ENCODE results near the gene ACACB. TPM values are rescaled to one million over a fixed set of nuclear protein-coding genes. Genes with fewer than 3 reads are reported as not detected.

Gene ACACB
- total RNA-seq (2014; rRNA removed): 2.2 and 2.3 TPM in 2 replicates
- 2.2 TPM for polyA plus RNA-seq (2012)

GRCh38 chr12:109115758-109116610 is at the start of gene ACACB:
TSS of gene ACACB (plus strand) at chr12:109116587. CDS start at chr12:109139406, 22,819 bp downstream.
- DNase-seq (ENCODE audit: low read depth): no peak

- DNase-seq (ENCODE audit: low read depth): no peak
Observed at GRCh38 chr12:109069307-109070271, 46.8 kb upstream of the ACACB start.

GRCh38 chr12:109074866-109075265 is 41.5 kb upstream of the ACACB start:
- DNase-seq (ENCODE audit: low read depth): no peak

GRCh38 chr12:109082751-109083150 is 33.6 kb upstream of the ACACB start:
- no peak for DNase-seq (ENCODE audit: low read depth)

GRCh38 chr12:109084425-109084824 is 32.0 kb upstream of the ACACB start:
- DNase-seq (ENCODE audit: low read depth): no peak

- DNase-seq (ENCODE audit: low read depth): no peak
Observed at GRCh38 chr12:109085590-109085989, 30.8 kb upstream of the ACACB start.

- no peak for DNase-seq (ENCODE audit: low read depth)
Observed at GRCh38 chr12:109087250-109087649, 29.1 kb upstream of the ACACB start.

GRCh38 chr12:109088818-109089217 is 27.6 kb upstream of the ACACB start:
- DNase-seq (ENCODE audit: low read depth): peak; percentile 56

- DNase-seq (ENCODE audit: low read depth): no peak
Observed at GRCh38 chr12:109089683-109090082, 26.7 kb upstream of the ACACB start.

GRCh38 chr12:109092497-109093021 is 23.8 kb upstream of the ACACB start:
- DNase-seq (ENCODE audit: low read depth): no peak

- DNase-seq (ENCODE audit: low read depth): peak; percentile 86
Observed at GRCh38 chr12:109093022-109093918, 23.1 kb upstream of the ACACB start, which contains the start of gene ALKBH2. TSS of gene ALKBH2 (minus strand) at chr12:109093472. CDS start at chr12:109092786, 686 bp downstream.

GRCh38 chr12:109097140-109097434 is 19.3 kb upstream of the ACACB start:
- no peak for DNase-seq (ENCODE audit: low read depth)

- DNase-seq (ENCODE audit: low read depth): peak; percentile 93
Observed at GRCh38 chr12:109097435-109098182, 18.8 kb upstream of the ACACB start, which contains the start of gene UNG. TSS of gene UNG (plus strand) at chr12:109097597. CDS start at chr12:109097680, 83 bp downstream.

GRCh38 chr12:109098183-109098604 is 18.2 kb upstream of the ACACB start:
- DNase-seq (ENCODE audit: low read depth): peak; percentile 52

- no peak for DNase-seq (ENCODE audit: low read depth)
Observed at GRCh38 chr12:109098651-109099050, 17.7 kb upstream of the ACACB start.

GRCh38 chr12:109099431-109100020 is 16.9 kb upstream of the ACACB start:
- DNase-seq (ENCODE audit: low read depth): no peak

GRCh38 chr12:109100741-109101140 is 15.6 kb upstream of the ACACB start:
- no peak for DNase-seq (ENCODE audit: low read depth)

GRCh38 chr12:109102491-109102890 is 13.9 kb upstream of the ACACB start:
- DNase-seq (ENCODE audit: low read depth): no peak

GRCh38 chr12:109105176-109105575 is 11.2 kb upstream of the ACACB start:
- no peak for DNase-seq (ENCODE audit: low read depth)
